ENCODE results near the gene TBCD. TPM values are rescaled to one million over a fixed set of nuclear protein-coding genes. Genes with fewer than 3 reads are reported as not detected.

TBCD gene
- total and polyA plus RNA-seq, 9 of the 15 experiments (the other 6 are each of a cell fraction or from before 2014, with no cell fraction given): 8.9 to 98.5 (median 28.0) TPM

DNA sequence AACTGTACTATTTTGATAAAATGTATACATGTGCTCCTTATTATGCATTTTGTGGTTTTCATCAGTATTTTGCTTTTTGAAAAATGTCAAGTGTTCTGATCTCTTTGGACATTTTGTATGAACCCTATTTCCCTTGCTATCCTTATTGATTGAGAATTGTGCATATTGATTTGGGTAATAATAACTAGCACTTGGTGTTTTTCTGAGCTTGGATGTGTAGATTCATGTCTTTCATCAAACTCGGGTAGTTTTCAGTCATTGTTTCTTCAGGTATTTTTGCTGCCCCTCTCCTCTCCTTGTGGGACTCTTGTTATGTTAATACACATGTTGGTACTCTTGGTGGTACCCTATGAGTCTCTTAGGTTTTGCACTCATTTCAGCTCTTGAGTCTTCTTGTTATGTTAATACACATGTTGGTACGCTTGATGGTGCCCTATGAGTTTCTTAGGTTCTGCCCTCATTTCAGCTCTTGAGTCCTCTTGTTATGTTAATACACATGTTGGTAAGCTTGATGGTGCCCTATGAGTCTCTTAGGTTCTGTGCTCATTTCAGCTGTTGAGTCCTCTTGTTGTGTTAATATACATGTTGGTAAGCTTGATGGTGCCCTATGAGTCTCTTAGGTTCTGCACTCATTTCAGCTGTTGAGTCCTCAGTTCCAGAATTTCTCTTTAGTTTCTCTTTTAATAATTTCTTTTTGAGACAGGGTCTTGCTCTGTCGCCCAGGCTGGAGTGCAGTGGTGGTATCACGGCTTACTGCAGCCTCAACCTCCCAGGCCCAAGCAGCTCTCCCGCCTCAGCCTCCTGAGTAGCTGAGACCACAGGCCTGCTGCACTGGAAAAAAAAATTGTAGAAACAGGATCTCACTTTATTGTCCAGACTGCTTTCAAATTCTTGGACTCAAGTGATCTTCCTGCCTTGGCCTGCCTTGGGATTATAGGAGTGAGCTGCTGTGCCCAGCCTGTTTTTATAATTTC, 68.7 kb downstream of the TBCD start (continued):
- TF ChIP-seq ZBTB40 (IDR thresholded peaks at IDR 0.05) (no peak), ZBTB40 (CRISPR knock-in tag; IDR thresholded peaks at IDR 0.05) (no peak), RBM15 (IDR thresholded peaks at IDR 0.05; ENCODE audit: insufficient read depth, low read length) (no peak)
- TF ChIP-seq, protein P1, sequence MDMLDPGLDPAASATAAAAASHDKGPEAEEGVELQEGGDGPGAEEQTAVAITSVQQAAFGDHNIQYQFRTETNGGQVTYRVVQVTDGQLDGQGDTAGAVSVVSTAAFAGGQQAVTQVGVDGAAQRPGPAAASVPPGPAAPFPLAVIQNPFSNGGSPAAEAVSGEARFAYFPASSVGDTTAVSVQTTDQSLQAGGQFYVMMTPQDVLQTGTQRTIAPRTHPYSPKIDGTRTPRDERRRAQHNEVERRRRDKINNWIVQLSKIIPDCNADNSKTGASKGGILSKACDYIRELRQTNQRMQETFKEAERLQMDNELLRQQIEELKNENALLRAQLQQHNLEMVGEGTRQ (CRISPR knock-in tag; IDR thresholded peaks at IDR 0.05): no peak
